ENCODE data around the gene GNG7. TPM values are rescaled to one million over a fixed set of nuclear protein-coding genes. Genes with fewer than 3 reads are reported as not detected.
A peak's percentile ranks its signal among the peaks of the same experiment; 100 is the strongest.
"Not testable (repeated sequence)": the region's sequence is repeated elsewhere in the genome, so short reads cannot be mapped to it uniquely, and the experiment has no call there.

Gene GNG7
- total RNA-seq, 2 donors from 2014 or later, result 2.1 to 4.5 TPM

- H3K4me3 Mint-ChIP-seq, result no peak overlapping the region
- no peak overlapping the region for H3K27ac Mint-ChIP-seq
- no peaks in the 10 kb centered on the region for H3K9me3 ChIP-seq (ENCODE audit: control insufficient read depth, low read length, poor library complexity, severe bottlenecking)
- DNase-seq (no peak), ATAC-seq (no peak)
- H3K27me3 Mint-ChIP-seq, result no peaks in the 10 kb centered on the region
- H3K4me1 Mint-ChIP-seq, result peaks cover 17% of the 10 kb centered on the region
- H3K36me3 Mint-ChIP-seq (ENCODE audit: low read depth), result no peaks in the 10 kb centered on the region
Observed at GRCh38 chr19:2538096-2538757, 164.3 kb downstream of the GNG7 start.

DNA sequence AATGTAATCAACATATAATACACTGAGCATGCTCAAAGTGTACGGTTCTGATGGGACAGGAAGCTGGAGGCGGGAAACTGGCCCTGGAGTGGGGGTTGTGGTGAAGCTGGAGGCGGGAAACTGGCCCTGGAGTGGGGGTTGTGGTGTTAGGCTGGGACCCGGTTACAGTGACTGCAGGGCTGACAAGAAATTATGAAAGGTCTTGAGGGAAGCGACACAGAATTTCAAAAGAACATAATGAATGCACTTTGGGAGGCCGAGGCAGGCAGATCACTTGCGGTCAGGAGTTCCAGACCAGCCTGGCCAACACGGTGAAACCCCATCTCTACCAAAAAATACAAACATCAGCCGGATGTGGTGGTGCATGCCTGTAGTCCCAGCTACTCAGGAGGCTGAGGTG lies 164.9 kb downstream of the GNG7 start:
- not testable (repeated sequence) for H3K4me3 Mint-ChIP-seq; ATAC-seq; H3K27me3 Mint-ChIP-seq; H3K27ac Mint-ChIP-seq; DNase-seq; H3K9me3 ChIP-seq (ENCODE audit: control insufficient read depth, low read length, poor library complexity, severe bottlenecking); H3K36me3 Mint-ChIP-seq (ENCODE audit: low read depth)
- H3K4me1 Mint-ChIP-seq, result peaks cover 17% of the 10 kb centered on the region

- Mint-ChIP-seq H3K27ac (no peak overlapping the region), H3K4me3 (no peak overlapping the region), H3K27me3 (no peaks in the 10 kb centered on the region), H3K4me1 (peaks cover 17% of the 10 kb centered on the region), H3K36me3 (ENCODE audit: low read depth) (no peaks in the 10 kb centered on the region)
- ATAC-seq (no peak), DNase-seq (no peak)
- H3K9me3 ChIP-seq (ENCODE audit: control insufficient read depth, low read length, poor library complexity, severe bottlenecking), result no peaks in the 10 kb centered on the region
Observed at GRCh38 chr19:2536461-2536860, 166.0 kb downstream of the GNG7 start.

- peak overlapping the region; percentile 76 for H3K27ac Mint-ChIP-seq
- H3K4me3 Mint-ChIP-seq, result no peak overlapping the region
- ATAC-seq (no peak), DNase-seq (no peak)
- no peaks in the 10 kb centered on the region for H3K27me3 Mint-ChIP-seq
- H3K36me3 Mint-ChIP-seq (ENCODE audit: low read depth), result no peaks in the 10 kb centered on the region
- H3K9me3 ChIP-seq (ENCODE audit: control insufficient read depth, low read length, poor library complexity, severe bottlenecking), result no peaks in the 10 kb centered on the region
- peaks cover 17% of the 10 kb centered on the region for H3K4me1 Mint-ChIP-seq
Observed at GRCh38 chr19:2534423-2535013, 168.0 kb downstream of the GNG7 start.

- no peak for ATAC-seq
- Mint-ChIP-seq H3K27me3 (no peaks in the 10 kb centered on the region), H3K4me3 (no peak overlapping the region), H3K36me3 (ENCODE audit: low read depth) (no peaks in the 10 kb centered on the region), H3K4me1 (peaks cover 17% of the 10 kb centered on the region), H3K27ac (peak overlapping the region; percentile 76)
- DNase-seq, result no peak
- no peaks in the 10 kb centered on the region for H3K9me3 ChIP-seq (ENCODE audit: control insufficient read depth, low read length, poor library complexity, severe bottlenecking)
Observed at GRCh38 chr19:2533686-2534422, 168.6 kb downstream of the GNG7 start.

DNA sequence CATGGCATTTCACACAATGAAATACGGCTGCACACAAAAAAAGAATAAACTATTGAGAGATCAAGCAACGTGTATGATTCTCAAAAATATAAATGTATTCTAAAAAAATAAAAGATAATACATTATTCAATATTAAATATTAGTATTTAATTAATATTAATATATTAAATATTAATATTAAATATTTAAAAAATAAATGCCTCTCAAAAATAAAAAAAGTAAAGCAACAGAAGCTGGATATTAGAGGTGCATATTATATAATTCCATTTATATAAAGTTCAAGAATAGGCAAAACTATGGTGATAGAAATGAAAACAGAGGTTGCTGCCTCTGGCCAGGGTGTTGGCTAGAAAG lies 169.4 kb downstream of the GNG7 start:
- H3K4me3 Mint-ChIP-seq, result no peak overlapping the region
- H3K36me3 Mint-ChIP-seq (ENCODE audit: low read depth), result no peaks in the 10 kb centered on the region
- H3K4me1 Mint-ChIP-seq, result peaks cover 17% of the 10 kb centered on the region
- no peak for DNase-seq
- H3K27me3 Mint-ChIP-seq, result no peaks in the 10 kb centered on the region
- no peak for ATAC-seq
- no peaks in the 10 kb centered on the region for H3K9me3 ChIP-seq (ENCODE audit: control insufficient read depth, low read length, poor library complexity, severe bottlenecking)
- no peak overlapping the region for H3K27ac Mint-ChIP-seq

- H3K27me3 Mint-ChIP-seq, result no peaks in the 10 kb centered on the region
- no peak overlapping the region for H3K27ac Mint-ChIP-seq
- no peak overlapping the region for H3K4me3 Mint-ChIP-seq
- peaks cover 12% of the 10 kb centered on the region for H3K4me1 Mint-ChIP-seq
- H3K9me3 ChIP-seq (ENCODE audit: control insufficient read depth, low read length, poor library complexity, severe bottlenecking), result no peaks in the 10 kb centered on the region
- DNase-seq, result no peak
- H3K36me3 Mint-ChIP-seq (ENCODE audit: low read depth), result no peaks in the 10 kb centered on the region
- no peak for ATAC-seq
Observed at GRCh38 chr19:2532252-2533071, 170.0 kb downstream of the GNG7 start.

GRCh38 chr19:2529942-2530341 lies 172.6 kb downstream of the GNG7 start:
- not testable (repeated sequence) for H3K27ac Mint-ChIP-seq, H3K4me3 Mint-ChIP-seq, H3K27me3 Mint-ChIP-seq

GRCh38 chr19:2529473-2529918 lies 173.0 kb downstream of the GNG7 start:
- Mint-ChIP-seq H3K27me3 (no peaks in the 10 kb centered on the region), H3K4me3 (no peak overlapping the region), H3K4me1 (peaks cover 9% of the 10 kb centered on the region), H3K27ac (no peak overlapping the region), H3K36me3 (ENCODE audit: low read depth) (no peaks in the 10 kb centered on the region)
- H3K9me3 ChIP-seq (ENCODE audit: control insufficient read depth, low read length, poor library complexity, severe bottlenecking), result no peaks in the 10 kb centered on the region
- DNase-seq (no peak), ATAC-seq (no peak)

More at GRCh38 chr19:2529942-2530341, 172.6 kb downstream of the GNG7 start:
- peaks cover 11% of the 10 kb centered on the region for H3K4me1 Mint-ChIP-seq
- not testable (repeated sequence) for DNase-seq; H3K36me3 Mint-ChIP-seq (ENCODE audit: low read depth); ATAC-seq; H3K9me3 ChIP-seq (ENCODE audit: control insufficient read depth, low read length, poor library complexity, severe bottlenecking)

- no peak for DNase-seq
- H3K27ac Mint-ChIP-seq, result no peak overlapping the region
- peaks cover 4% of the 10 kb centered on the region for H3K4me1 Mint-ChIP-seq
- no peak overlapping the region for H3K4me3 Mint-ChIP-seq
- H3K27me3 Mint-ChIP-seq, result no peaks in the 10 kb centered on the region
- ATAC-seq, result no peak
- no peaks in the 10 kb centered on the region for H3K36me3 Mint-ChIP-seq (ENCODE audit: low read depth)
- no peaks in the 10 kb centered on the region for H3K9me3 ChIP-seq (ENCODE audit: control insufficient read depth, low read length, poor library complexity, severe bottlenecking)
Observed at GRCh38 chr19:2528675-2529101, 173.8 kb downstream of the GNG7 start.

DNA sequence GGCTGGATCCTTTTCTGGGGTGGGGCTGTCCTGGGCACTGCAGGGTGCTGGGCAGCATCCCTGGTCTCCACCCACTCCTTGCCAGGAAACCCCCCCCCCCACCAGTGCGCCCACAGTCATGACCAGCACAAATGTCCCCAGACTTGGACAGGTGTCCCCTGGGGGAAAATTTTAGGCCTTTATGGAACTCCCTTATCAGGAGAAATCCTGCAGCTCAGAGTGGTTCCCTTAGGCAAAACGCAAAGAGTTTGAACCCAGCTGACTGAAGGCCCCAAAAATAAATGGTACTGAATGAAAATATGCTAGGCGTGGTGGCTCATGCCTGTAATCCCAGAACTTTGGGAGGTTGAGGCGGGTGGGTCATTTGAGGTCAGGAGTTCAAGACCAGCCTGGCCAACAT lies 174.8 kb downstream of the GNG7 start:
- DNase-seq (no peak), ATAC-seq (no peak)
- Mint-ChIP-seq H3K27me3 (no peaks in the 10 kb centered on the region), H3K4me1 (no peaks in the 10 kb centered on the region), H3K36me3 (ENCODE audit: low read depth) (no peaks in the 10 kb centered on the region), H3K4me3 (no peak overlapping the region), H3K27ac (no peak overlapping the region)
- H3K9me3 ChIP-seq (ENCODE audit: control insufficient read depth, low read length, poor library complexity, severe bottlenecking), result no peaks in the 10 kb centered on the region

GRCh38 chr19:2527171-2527570 lies 175.3 kb downstream of the GNG7 start:
- no peaks in the 10 kb centered on the region for H3K4me1 Mint-ChIP-seq
- no peaks in the 10 kb centered on the region for H3K36me3 Mint-ChIP-seq (ENCODE audit: low read depth)
- no peak for ATAC-seq
- no peak for DNase-seq
- H3K27me3 Mint-ChIP-seq, result no peaks in the 10 kb centered on the region
- no peaks in the 10 kb centered on the region for H3K9me3 ChIP-seq (ENCODE audit: control insufficient read depth, low read length, poor library complexity, severe bottlenecking)
- H3K4me3 Mint-ChIP-seq, result no peak overlapping the region
- no peak overlapping the region for H3K27ac Mint-ChIP-seq
